HT-29 (cell line): ENCODE measurements around the gene TUBB2B. TPM values are rescaled to one million over a fixed set of nuclear protein-coding genes. Genes with fewer than 3 reads are reported as not detected.
"Not testable (repeated sequence)": the region's sequence is repeated elsewhere in the genome, so short reads cannot be mapped to it uniquely, and the experiment has no call there.

ENCODE experiments used
- DNase-seq: peaks from one replicate; pipeline ENCODE4 v3.0.0-alpha.2; 2015; ENCODE audit warnings: low spot score
- total RNA-seq: library from RNA; depleted of rRNA; stranded (reverse); fragments of >200 nt; shearing (Covaris generic); gene quantifications from 2 replicates; pipeline ENCODE4 v1.2.3, GENCODE V29; 2014

Gene TUBB2B
- total RNA-seq, 1 experiment from 2014 or later = 1.7 TPM

DNA sequence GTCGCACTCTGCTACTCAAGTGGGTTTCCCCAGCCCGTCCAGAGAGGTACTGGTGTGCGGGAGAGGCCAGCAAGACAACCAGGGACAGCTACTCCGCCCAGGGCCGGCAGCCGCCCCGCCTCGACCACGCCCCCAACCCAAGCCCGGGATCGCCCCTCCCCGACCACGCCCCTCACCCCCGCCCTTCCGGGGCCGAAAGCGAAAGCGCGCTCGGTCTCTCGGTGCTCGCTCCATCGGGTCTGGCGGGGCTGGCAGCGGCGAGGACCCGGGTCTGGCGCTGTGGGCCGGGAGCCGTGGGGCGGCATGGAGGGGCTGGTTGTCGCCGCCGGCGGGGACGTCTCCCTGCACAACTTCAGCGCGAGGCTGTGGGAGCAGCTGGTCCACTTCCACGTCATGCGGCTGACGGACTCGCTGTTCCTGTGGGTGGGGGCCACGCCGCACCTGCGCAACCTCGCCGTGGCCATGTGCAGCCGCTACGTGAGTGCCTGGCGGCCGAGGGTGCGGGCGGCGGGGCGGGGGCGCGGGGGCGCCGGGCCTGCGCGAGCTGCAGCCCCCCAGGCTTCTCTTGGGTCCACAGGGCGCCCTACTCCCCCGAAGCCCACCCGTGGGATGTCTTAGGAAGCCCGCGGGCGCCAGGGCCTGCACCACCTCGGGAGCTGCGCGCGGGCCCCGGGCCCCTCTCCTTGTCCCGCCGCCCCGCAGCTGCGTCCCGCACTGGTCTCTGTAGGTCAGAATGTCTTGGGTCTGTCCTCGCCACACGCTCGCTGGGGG lies 31.5 kb upstream of the TUBB2B start, which contains the start of gene PSMG4:
Gene PSMG4, plus strand, starts transcription at position 228 of the 771 bp plus-strand sequence. Its CDS starts 76 bp downstream, at position 304.
- DNase-seq = peak; percentile 84

DNA sequence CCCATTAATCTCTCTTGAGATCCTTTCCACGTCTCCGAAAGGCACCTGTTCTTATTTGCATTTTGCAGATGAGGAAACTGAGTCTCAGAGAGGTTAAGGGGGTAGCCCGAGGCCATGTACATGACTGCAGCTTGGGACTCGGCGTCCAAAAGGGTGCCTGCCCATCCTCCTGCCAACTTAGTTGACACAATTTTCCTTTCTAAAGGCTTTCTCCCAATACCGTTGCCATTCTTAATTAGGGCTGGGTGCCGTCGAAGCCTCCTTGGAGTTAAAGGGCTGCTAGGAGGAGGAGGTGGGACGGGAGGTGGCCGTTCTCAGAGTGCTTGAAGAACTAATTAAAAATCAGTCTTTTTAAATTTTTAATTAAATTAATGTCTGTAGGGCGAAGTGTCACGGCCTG lies 30.7 kb upstream of the TUBB2B start:
- DNase-seq = no peak

DNA sequence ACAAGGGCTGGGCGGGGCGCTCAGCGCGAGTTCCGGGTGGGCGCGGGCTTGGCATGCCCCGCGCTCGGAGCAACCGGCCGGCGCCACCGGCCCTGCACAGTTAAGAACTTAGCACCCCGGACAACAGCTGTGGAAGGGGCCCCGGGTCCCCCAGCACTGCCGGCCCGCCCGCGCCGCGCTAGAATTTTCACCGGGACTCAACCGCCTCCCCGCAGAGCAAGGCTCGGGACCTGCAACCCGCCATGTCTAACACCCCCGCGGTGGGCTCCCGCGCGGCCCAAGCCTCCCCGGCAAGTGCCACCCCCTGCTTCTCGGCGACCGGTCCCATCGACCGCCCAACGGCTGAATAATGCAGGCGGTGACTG lies 26.1 kb upstream of the TUBB2B start:
- DNase-seq = no peak

DNA sequence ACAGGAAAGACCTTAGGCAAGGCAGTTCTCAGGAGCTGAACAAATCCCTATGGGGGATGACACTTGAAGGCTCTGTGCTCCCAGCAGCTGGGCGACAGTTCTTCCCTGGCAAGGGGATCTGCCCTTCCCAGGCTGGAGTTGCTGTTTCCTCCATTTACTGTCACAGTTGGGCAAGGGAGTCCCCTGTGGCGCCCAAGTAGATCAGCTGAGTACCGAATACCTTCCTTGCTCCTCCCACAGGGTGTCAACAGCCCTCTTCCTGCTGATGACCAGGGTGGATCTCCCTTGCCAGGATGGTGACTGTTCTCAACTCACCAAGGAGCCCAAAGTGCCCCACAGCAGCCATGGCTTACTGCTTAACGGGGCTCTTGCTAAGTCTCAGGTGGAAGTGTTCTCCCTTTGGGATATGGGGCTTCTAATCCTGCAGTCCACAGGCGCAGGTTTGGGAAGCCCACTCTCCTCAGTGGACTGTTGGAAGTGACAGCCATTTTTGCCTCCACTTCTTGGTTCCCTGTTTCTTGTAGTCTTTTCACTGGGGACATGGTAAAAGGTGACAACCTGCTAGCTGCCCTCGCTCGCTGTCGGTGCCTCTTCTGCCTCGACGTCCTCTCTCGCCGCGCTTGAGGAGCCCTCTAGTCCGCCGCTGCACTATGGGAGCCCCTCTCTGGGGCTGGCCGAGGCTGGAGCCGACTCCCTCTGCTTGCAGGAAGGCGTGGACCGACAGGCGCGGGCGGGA lies 25.6 kb upstream of the TUBB2B start:
- no peak for DNase-seq

DNA sequence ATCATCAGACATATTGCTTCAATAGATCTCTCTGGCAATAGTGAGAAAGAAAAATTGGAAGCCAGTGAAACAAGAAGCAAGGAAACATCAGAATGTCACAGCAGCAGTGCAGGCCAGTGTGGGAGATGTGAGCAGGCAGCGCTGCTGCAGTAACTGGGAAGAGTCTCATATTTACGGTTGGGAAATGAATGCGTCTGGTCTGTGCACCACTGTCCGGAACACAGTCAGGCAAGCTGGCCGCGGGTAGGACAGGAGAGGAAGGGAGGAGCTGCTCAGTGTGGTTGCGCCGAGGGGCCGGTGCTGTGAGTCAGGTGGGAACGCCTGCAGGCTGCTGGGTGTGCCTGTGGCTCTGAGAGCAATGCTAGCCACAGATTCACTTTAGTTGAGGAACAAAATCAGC lies 24.9 kb upstream of the TUBB2B start:
- no peak for DNase-seq

DNA sequence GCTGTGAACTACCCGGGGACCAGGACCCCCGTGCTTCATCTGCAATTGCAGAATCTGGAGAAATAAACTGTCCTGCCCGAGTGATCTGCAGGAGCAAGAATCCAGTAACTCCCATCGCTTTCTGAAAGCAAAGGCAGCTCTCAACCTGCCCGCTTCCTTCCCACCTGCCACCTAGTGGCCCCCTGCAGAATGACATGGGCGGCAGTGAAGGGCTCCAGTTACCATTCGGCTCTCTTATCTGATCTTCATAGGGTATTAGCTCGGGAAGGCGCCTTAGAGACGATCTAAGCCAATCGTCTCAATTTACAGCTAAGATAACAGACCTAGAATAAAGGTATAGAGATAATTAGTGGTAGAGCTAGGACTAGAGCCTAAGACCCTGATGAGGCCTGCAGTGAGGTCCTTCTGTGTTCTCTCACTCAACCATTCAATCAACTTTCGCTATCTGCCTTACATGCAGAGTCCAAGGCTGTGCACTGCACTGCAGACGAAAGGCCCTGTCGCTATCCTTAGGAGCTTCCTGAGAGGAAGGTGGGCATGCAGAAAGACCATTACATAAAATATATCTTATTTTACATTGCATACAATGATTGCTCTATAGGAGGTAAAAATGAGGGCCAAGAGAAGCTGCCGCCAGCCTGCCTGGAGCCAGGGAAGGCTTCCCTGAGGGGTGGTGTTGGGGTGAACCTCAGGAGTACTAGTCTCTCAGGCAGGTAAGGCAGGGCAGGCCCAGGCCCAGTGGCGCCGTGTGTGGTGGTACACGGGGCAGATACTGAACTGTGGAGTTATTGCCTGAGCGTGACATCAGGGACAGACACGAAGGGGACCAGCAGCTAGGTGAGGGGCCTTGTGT lies 24.2 kb upstream of the TUBB2B start:
- DNase-seq = peak; percentile 91

DNA sequence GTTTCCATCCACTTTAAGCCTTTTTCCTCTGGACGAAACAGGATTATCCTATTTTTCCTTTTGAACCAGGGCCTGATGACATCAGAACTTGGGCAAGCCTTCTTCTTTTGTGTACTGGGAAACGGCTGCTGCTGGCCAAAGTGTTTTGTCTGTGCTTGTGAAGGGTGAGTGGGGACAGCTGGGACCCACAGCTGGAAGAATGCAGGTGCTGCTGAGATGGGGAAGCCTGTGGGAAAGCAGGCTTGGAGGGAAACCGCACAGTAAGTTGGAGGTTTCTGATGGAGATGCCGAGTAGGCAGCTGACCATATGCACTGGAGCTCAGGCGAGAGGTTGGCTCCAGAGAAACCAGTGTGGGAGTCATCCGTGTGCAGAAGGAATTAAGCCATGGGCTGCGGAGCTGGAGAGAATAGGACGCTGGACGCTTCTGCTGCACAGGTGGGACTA lies 22.8 kb upstream of the TUBB2B start:
- no peak for DNase-seq

DNA sequence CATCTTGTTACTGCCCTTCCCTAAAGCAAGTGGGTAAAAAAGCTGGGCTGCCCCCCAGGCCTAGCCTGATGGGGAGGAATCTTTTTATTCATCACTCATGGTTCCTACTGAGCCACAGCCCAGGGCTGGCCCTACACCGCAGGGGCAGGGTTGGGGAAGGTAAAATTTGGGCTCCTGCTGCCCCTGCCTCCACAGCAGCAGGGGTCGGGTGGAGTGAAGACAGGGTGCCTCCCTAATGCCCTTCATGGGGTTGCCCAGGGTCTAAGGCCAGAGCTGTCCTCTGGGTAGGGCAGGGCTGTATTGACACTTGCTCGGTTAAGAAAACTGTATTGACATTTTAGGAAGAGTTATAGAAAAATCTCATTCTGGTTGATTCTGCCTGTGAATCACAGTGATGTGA lies 22.4 kb upstream of the TUBB2B start:
- no peak for DNase-seq

DNA sequence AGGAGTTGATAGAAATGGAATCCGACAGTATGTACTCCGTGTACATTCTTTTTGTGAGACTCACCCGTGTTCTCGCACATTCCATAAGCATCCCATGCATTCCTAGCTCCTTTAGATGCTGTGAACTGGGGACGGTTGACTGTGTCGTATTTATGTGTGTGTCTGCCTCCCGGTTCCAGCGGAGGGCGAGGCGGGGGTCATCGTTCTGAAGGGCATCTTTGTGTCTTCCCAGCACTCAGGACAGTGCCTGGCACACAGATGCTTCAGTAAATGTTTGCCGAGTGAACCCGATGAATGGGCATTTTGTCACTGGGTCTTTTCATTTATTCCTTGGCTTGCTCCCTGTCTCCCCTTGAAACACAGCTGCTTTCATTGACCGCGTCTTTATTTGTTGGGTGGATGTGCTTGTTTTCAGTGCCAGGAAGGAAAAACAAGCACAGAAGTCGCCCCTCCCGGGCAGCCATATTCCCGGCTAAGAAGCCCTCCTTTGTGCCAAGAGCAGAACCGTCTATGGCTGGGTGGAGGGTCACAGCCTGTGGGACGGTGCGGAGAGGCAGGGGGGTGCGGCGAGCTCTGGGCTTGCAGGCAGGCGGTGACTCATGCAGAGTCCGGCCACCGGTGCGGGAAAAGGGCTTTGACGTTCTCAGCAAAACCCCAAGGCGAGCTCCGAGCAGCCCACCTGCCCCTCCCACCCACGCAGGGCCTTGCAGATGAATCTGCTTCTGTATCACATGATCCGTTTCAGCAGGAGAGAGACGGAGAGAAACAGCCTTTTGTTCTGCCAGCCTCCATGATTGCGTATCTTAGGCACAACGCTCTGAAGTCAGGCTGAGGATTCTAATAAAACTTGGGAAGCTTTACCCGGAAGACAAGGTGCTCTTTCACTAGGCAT lies 20.0 kb upstream of the TUBB2B start:
- peak; percentile 36 for DNase-seq

DNA sequence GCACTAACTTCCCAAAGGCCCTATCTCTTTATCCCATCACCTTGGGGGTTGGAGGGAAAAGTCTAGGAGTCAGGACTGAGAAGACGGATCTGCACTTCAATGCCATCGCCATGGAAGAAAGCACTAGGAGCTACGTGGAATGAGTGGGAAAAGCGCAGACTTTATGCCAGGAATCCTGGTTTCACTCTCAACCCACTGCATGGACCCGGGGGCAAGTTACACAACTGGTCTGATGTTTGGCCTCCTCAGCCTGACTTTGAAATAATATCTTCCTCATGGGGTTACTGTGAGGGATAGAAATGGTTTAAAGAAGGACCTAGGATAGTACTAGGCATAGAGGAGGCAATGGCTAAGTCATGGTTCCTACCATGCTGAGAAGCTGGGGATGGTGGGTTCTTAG lies 17.8 kb upstream of the TUBB2B start:
- no peak for DNase-seq

DNA sequence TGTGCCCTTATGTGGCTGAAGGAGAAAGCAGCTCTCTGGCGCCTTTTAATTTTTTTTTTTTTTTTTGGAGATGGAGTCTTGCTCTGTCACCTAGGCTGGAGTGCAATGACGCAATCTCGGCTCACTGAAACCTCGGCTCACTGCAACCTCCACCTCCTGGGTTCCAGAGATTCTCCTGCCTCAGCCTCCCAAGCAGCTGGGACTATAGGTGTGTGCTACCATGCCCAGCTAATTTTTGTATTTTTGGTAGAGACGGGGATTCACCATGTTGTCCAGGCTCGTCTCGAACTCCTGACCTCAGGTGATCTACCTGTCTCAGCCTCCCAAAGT lies 17.3 kb upstream of the TUBB2B start:
- DNase-seq = not testable (repeated sequence)

DNA sequence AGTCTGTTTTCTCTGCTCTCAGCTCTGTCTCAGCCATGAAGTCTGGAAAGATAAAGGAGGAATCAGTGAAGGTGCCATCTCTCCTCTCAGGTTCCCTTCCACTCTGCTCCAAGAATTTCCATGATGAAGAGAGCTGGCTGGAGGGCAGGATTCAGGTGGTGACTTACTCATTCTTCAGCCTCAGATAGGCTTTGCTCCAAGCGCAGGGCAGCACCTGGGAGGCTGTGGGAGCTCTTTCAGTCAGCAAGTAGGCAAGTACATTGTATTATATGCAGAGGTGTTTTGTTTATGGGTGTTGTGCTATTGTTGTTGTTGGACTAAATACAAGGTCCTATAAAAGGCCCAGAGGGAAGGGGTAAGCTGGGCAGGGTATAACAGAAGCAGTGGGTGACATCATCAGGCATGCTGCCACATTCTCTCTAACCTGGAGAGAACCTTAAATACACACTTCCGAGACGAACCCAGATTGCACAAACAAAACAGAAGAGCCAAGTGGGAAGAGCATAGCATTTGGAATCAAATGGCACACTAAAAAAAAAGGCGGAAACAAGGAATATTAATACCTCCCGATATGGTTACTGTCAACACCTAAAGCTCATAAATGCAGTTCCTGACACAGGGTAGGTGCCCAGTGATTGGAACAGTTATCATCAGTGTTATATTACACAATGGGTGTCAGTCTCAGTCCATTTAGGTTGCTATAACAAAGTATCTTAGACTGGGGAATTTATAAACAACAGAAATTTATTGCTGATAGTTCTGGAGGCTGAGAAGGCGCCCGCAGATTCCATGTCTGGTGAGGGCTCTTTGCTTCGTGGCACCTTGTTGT lies 16.8 kb upstream of the TUBB2B start:
- no peak for DNase-seq

DNA sequence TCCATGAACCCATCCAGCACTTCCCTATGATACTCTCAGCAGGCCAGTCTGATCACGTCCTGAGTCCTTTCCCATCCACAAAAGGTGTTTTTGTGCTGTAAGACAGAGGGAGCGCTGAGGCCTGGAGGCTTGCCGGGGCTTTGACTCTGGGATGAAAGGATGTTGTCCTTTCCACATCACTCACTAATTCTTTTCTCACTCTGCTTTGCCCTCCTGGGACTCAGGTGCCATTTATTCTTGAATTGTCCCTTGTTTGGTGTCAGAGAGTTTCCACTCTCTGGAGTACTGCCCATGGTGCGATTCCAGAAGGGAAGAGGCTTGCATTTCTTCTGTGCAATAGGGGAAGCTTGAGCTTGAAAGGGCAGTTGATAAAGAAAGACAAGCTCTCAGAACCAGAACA lies 15.3 kb upstream of the TUBB2B start:
- no peak for DNase-seq

DNA sequence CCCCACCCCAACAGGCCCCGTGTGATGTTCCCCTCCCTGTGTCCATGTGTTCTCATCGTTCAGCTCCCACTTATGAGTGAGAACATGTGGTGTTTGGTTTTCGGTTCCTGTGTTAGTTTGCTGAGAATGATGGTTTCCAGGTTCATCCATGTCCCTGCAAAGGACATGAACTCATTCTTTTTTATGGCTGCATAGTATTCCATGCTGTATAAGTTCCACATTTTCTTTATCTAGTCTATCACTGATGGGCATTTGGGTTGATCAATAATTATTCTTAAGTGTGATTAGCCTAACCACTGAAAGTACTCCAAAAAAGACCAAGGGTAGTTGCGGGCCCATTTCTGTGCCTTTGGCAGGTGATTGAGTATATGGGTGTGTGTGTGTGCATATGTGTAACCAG lies 14.3 kb upstream of the TUBB2B start:
- DNase-seq = not testable (repeated sequence)

DNA sequence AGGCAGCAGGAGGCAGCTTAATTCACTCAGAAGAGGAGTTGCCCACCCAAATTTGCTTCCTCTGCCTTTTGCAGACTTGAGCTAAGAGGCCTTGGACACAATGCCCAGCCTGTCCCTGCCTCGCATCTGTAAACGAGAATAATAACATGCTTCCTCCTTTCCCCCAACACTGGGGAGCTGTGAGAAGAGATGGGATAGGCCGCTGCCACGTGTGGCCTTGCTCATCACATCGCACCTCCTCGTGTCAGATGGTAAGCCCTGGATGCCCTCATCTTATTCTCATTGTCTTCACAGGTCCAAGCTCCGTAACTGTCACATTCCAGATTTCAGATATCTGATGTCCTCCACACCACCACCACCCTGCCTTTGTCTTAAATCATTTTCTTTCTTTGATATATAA lies 13.1 kb upstream of the TUBB2B start:
- no peak for DNase-seq

DNA sequence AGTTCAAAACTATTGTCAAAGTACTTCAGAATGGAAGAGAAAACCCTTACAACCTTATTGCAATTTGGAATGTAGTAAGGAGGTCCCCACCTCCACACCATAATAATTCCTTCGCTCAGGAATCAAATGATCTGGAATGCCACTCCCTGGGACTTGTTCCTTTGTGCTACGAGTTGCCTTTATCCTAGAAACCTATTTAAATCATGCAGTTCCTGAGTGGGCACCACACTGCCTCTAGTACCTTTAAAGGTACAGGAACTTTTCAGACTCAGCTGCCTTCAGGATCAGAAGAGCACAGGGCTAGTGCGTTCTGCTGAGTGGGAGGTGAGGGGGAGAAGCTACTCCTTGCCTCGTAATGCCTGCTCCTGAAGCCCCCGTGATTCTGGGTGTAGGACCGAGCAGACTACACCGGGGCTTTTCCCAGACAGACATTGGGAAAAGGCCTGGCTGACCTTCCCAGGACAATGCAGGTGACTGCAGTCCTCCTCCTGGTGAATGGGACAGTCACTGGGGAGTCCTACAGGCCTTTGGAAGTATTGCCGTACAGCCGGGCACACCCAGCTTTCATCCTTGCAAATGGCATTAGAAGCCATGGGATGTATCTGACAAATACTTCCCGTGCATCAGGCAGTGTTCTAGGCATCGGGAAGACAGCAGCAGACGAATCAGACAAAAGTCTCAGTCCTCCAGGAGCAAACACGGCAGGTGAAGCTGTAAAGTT lies 11.8 kb upstream of the TUBB2B start:
- DNase-seq = peak; percentile 60

DNA sequence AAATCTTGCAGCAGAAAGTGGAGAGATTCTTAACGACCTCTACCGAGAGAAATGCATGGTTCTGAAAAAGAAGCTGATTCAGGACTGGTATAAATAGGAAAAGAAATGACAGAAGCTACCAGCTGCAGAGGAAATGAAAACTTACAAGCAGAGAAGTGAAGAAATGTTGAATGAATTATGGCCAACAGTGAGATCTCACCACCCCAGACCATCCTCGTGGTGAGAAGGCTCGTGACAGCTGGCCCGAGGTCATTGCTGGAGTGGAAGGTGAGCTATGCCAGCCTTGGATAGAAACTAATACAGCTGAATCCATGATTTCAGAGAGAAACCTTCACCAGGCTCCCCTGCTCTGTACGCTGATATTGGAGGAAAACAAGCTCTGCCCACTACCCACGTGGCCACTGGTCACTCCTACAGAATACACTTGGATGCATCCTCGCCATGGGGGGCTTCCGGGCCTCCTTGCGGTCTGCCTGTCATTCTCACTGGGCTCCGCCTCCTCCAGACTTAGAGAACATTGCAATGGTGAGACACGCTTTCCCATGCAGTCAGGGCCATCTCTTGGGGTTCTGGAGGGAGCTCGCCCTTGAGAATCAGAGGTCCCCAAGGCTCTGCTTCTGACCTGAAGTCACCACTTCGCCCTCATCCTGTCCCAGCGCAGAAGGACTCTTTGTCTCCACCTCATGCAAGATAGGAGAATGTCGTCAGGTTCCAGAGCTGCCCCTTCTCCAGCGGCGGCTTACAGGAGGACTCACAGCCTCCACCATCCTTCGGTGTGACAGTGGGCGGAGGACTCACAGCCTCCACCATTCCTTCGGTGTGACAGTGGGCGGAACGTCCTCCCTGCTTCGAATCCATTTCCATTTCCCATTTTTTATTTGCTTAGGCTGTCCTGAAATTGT lies 10.6 kb upstream of the TUBB2B start:
- DNase-seq = no peak

DNA sequence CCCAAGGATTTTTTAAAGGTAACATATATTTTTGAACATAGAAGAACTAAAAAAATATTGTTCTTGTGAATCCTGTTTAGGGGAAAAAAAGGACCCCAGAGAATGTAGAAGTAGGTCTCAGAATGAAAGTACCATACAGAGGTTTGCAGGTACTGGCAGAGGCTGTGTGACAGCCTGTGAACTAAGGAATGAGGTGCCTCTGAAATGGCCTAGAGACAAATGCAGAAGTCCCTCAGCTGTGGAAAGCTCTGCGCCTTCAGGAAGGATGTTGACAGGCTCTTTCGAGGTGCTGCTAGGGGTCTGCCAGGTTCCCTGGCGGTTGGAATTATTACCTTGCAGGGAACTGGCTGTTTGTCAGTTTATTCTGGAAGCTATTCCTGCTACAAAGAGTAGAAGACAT lies 8.6 kb upstream of the TUBB2B start:
- no peak for DNase-seq

DNA sequence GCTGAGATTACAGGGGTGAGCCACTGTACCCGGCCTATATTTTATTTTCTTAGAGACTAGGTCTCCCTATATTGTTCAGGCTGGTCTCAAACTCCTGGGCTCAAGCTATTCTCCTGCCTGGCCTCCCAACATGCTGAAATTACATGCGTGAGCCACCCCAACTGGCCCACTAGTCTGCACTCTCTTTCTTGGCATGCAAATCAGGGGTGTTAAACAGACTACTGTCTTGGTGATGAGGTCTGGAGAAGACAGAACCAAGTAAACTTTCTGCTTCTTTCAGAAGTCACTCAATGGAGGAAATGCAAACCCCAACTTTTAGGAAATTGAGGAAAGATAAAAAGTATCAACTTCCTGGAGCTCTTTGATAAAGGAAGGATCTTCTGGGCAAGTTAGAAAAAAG lies 8.0 kb upstream of the TUBB2B start:
- no peak for DNase-seq
